ENCODE results near the gene SPARC.
A peak's percentile ranks its signal among the peaks of the same experiment; 100 is the strongest.

Gene SPARC

GRCh38 chr5:151612689-151613427, 73.9 kb downstream of the SPARC start:
- Histone ChIP-seq H3K27ac (peak overlapping the region in 11 of 21 experiments; percentile 7 to 74 (median 53)), H3K4me3 (no peak overlapping the region)

- Histone ChIP-seq H3K4me3 (no peak overlapping the region), H3K27ac (no peak overlapping the region)
These were observed 75.5 kb downstream of the SPARC start for GRCh38 chr5:151611127-151611775.

Data from skin epidermis (tissue), 12 donors.